Endothelial cell of umbilical vein (primary cell): ENCODE results near the gene NOL6. TPM values are rescaled to one million over a fixed set of nuclear protein-coding genes. Genes with fewer than 3 reads are reported as not detected.

Experiments
- BruUV-seq: library from RNA; stranded (reverse); fragments of 400-500 nt; replicated peaks from 2 replicates; lab custom pipeline; 2021; lab: Mats Ljungman, UMichigan
- CTCF ChIA-PET: fragments of 300-600, 350-600 bp; sonication (Branson Sonifier 250); formaldehyde crosslinking; loops from one replicate; lab custom pipeline; 2021; ENCODE audit warnings: antibody characterized with exemption, inconsistent platforms; lab: Charles Lee
- POLR2A ChIA-PET: fragments of 300-600, 350-600 bp; sonication (Branson Sonifier 250); formaldehyde crosslinking; loops from one replicate; lab custom pipeline; 2021; ENCODE audit warnings: antibody characterized with exemption, inconsistent platforms; lab: Charles Lee
- DNase-seq: peaks from one replicate; pipeline ENCODE4 v3.0.0-alpha.2; 2011; ENCODE audit warnings: low read depth, low spot score
- FAIRE-seq: peaks from 2 replicates; lab custom pipeline; 2011; peaks lifted over from hg19 to GRCh38; lab: Jason Lieb, UNC
- H2AFZ ChIP-seq: 2 replicates; pipeline ENCODE4 v1.6.0; 2012; ENCODE audit warnings: low read depth, low read length, control low read depth, inconsistent platforms
- H3K27ac ChIP-seq: 2 replicates; pipeline ENCODE4 v1.5.1; 2011; ENCODE audit warnings: low read depth, mild to moderate bottlenecking, control low read depth, low read length, moderate library complexity; ENCODE audit not compliant: insufficient read depth
- H3K27me3 ChIP-seq, 2 experiments: 2 replicates each; pipeline versions ENCODE4 v1.6.0 to v1.6.1; 2011; ENCODE audit warnings: low read length in 2 of 2, mixed read lengths in 1 of 2; ENCODE audit not compliant: control insufficient read depth in 2 of 2, insufficient read depth in 2 of 2
- H3K36me3 ChIP-seq, 2 experiments: 2 replicates in 1 of 2; 3 replicates in 1 of 2; pipeline ENCODE4 v1.5.1; 2011; ENCODE audit warnings: low read length in 2 of 2, mild to moderate bottlenecking in 1 of 2, moderate library complexity in 1 of 2; ENCODE audit not compliant: control insufficient read depth in 2 of 2, insufficient read depth in 2 of 2; ENCODE audit errors: extremely low read depth in 1 of 2
- H3K4me1 ChIP-seq: 3 replicates; pipeline ENCODE4 v1.5.1; 2011; ENCODE audit warnings: mild to moderate bottlenecking, low read length; ENCODE audit not compliant: control insufficient read depth, insufficient read depth; ENCODE audit errors: extremely low read depth
- H3K4me2 ChIP-seq: 2 replicates; pipeline ENCODE4 v1.6.1; 2011; ENCODE audit warnings: low read length, control low read depth, mixed read lengths; ENCODE audit not compliant: insufficient read depth
- H3K4me3 ChIP-seq, 3 experiments: fragments of 200-600 bp in 1 of 3; sonication (generic), shearing (Covaris generic) in 1 of 3; replicated peaks in 1 of 3; 2 replicates each; pipeline ENCODE4 v1.5.1; 2011 to 2016; ENCODE audit warnings: control low read depth in 3 of 3, low read length in 3 of 3, mild to moderate bottlenecking in 2 of 3, inconsistent platforms in 1 of 3, low read depth in 1 of 3, moderate library complexity in 1 of 3; ENCODE audit not compliant: insufficient read depth in 1 of 3
- H3K79me2 ChIP-seq: 2 replicates; pipeline ENCODE4 v1.6.0; 2012; ENCODE audit warnings: low read length, inconsistent platforms; ENCODE audit not compliant: control insufficient read depth, insufficient read depth
- H3K9ac ChIP-seq: replicated peaks from 2 replicates; pipeline ENCODE3; 2011; ENCODE audit warnings: low read length, control low read depth; ENCODE audit not compliant: insufficient read depth; ENCODE audit errors: extremely low read depth
- H3K9me1 ChIP-seq: replicated peaks from 3 replicates; pipeline ENCODE4 v1.6.0; 2011; ENCODE audit warnings: mild to moderate bottlenecking, low read length; ENCODE audit not compliant: control insufficient read depth, insufficient read depth; ENCODE audit errors: extremely low read depth
- H3K9me3 ChIP-seq: replicated peaks from 2 replicates; pipeline ENCODE4 v1.5.1; 2012; ENCODE audit warnings: low read length, inconsistent platforms; ENCODE audit not compliant: control insufficient read depth, insufficient read depth
- H4K20me1 ChIP-seq: replicated peaks from 2 replicates; pipeline ENCODE3; 2011; ENCODE audit warnings: mild to moderate bottlenecking, low read length; ENCODE audit not compliant: control insufficient read depth, insufficient read depth; ENCODE audit errors: extremely low read depth
- EZH2 ChIP-seq: IDR thresholded peaks from 2 replicates; pipeline ENCODE4 v1.6.1; 2012; ENCODE audit warnings: borderline replicate concordance, low read depth, mild to moderate bottlenecking, moderate library complexity, low read length, inconsistent platforms; ENCODE audit not compliant: severe bottlenecking
- FOS ChIP-seq: IDR thresholded peaks from 2 replicates; pipeline ENCODE4 v1.6.1; 2011; ENCODE audit warnings: mild to moderate bottlenecking, low read length, moderate library complexity, borderline replicate concordance; ENCODE audit not compliant: insufficient read depth
- GATA2 ChIP-seq: IDR thresholded peaks from 2 replicates; pipeline ENCODE4 v1.7.0; 2011; ENCODE audit warnings: low read depth, mild to moderate bottlenecking, moderate library complexity, mixed read lengths, low read length; ENCODE audit not compliant: insufficient read length, insufficient read depth
- JUN ChIP-seq: IDR thresholded peaks from 2 replicates; pipeline ENCODE4 v1.6.1; 2011; ENCODE audit warnings: borderline replicate concordance, low read depth; ENCODE audit not compliant: insufficient read length, insufficient read depth
- MYC ChIP-seq: IDR thresholded peaks from one replicate; pipeline ENCODE4 v1.6.1; 2011; ENCODE audit warnings: mild to moderate bottlenecking, low read depth, low read length
- POLR2A ChIP-seq: IDR thresholded peaks from 2 replicates; pipeline ENCODE4 v1.6.1; 2012; ENCODE audit warnings: low read depth, mild to moderate bottlenecking, control low read depth, low read length
- POLR2AphosphoS5 ChIP-seq: IDR thresholded peaks from 2 replicates; pipeline ENCODE4 v1.6.1; 2012; ENCODE audit warnings: low read depth, mild to moderate bottlenecking, control low read depth, low read length, moderate library complexity; ENCODE audit not compliant: insufficient read depth
- dilution Hi-C: fragments of 300-500 bp; cut with MboI; formaldehyde crosslinking; loops from one replicate; pipeline ENCODE4 v1.15.0; 2019; ENCODE audit warnings: low sequenced_read_pairs; ENCODE audit not compliant: extremely low pct_ligation_motif_present
- intact Hi-C: fragments of 100-400 bp; cut with micrococcal nuclease; formaldehyde crosslinking; loops from one replicate; pipeline ENCODE4 v1.10.0; 2022
- polyA plus RNA-seq, 4 experiments: library from polyadenylated mRNA; depleted of rRNA in 3 of 4; stranded (reverse) in 3 of 4; unstranded in 1 of 4; fragments of >200 nt; gene quantifications; 2 replicates each; pipeline versions ENCODE4 v1.2.1 to v1.2.3, GENCODE V29; 2011 to 2012; ENCODE audit warnings: missing spikeins in 1 of 4
- total RNA-seq: library from RNA; stranded (reverse); gene quantifications from 2 replicates; pipeline ENCODE4 v1.2.3, GENCODE V29; 2021
- TF ChIP-seq, protein P1 (sequence below): IDR thresholded peaks from 2 replicates; pipeline ENCODE4 v1.6.1; 2011; ENCODE audit not compliant: insufficient read depth, insufficient read length
- TF ChIP-seq, protein P2 (sequence below), 2 donors: IDR thresholded peaks; 1 replicate in 1 of 2; 2 replicates in 1 of 2; pipeline ENCODE4 v1.5.1; 2011; ENCODE audit warnings: low read length in 2 of 2, mild to moderate bottlenecking in 2 of 2, moderate library complexity in 2 of 2, control low read depth in 1 of 2, inconsistent platforms in 1 of 2, low read depth in 1 of 2; ENCODE audit not compliant: insufficient read depth in 1 of 2; ENCODE audit errors: extremely low read depth in 1 of 2

NOL6 gene
- total and polyA plus RNA-seq, 2 donors (not counting 3 experiments of a cell fraction or from before 2014, with no cell fraction given): 35.7 to 45.1 TPM

DNA sequence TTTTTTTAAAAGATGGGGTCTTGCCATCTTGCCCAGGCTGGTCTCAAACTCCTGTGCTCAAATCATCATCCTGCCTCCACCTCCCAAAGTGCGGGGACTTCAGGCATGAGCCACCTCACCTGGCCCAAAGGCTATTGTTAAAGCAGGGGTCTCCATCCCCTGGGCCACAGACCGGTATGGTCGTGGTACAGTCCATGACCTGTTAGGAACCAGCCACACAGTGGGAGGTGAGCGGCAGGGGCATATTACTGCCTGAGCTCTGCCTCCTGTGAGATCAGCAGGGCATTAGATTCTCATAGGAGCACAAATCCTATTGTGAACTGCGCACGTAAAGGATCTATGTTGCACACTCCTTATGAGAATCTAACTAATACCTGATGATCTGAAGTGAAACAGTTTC, 7.3 kb upstream of the NOL6 start:
- POLR2A ChIA-PET: interaction anchor here (1.3 kb wide), 1 partner anchor 29 kb away, joined by 3 read pairs; no protein-coding TSS in a partner anchor
- Histone ChIP-seq H3K27ac (no peak overlapping the region), H3K9me1 (no peaks in the 10 kb centered on the region), H3K4me3 (no peak overlapping the region), H3K27me3 (no peaks in the 10 kb centered on the region), H3K4me1 (no peaks in the 10 kb centered on the region), H3K4me2 (no peak overlapping the region), H3K36me3 (no peaks in the 10 kb centered on the region), H3K9ac (no peak overlapping the region), H3K79me2 (no peaks in the 10 kb centered on the region), H3K9me3 (no peaks in the 10 kb centered on the region), H4K20me1 (no peaks in the 10 kb centered on the region), H2AFZ (no peak overlapping the region)
- DNase-seq (no peak), FAIRE-seq (no peak)
- intact Hi-C loops (no loop called here), dilution Hi-C loops (no loop called here)
- TF ChIP-seq POLR2AphosphoS5 (no peak), FOS (no peak), GATA2 (no peak), EZH2 (no peak), JUN (no peak), POLR2A (no peak), MYC (no peak)
- TF ChIP-seq, protein P1, sequence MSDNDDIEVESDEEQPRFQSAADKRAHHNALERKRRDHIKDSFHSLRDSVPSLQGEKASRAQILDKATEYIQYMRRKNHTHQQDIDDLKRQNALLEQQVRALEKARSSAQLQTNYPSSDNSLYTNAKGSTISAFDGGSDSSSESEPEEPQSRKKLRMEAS: no peak
- TF ChIP-seq, protein P2, sequence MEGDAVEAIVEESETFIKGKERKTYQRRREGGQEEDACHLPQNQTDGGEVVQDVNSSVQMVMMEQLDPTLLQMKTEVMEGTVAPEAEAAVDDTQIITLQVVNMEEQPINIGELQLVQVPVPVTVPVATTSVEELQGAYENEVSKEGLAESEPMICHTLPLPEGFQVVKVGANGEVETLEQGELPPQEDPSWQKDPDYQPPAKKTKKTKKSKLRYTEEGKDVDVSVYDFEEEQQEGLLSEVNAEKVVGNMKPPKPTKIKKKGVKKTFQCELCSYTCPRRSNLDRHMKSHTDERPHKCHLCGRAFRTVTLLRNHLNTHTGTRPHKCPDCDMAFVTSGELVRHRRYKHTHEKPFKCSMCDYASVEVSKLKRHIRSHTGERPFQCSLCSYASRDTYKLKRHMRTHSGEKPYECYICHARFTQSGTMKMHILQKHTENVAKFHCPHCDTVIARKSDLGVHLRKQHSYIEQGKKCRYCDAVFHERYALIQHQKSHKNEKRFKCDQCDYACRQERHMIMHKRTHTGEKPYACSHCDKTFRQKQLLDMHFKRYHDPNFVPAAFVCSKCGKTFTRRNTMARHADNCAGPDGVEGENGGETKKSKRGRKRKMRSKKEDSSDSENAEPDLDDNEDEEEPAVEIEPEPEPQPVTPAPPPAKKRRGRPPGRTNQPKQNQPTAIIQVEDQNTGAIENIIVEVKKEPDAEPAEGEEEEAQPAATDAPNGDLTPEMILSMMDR (IDR thresholded peaks at IDR 0.05; ENCODE audit: extremely low read depth in 1 of 2, insufficient read depth in 1 of 2, low read depth in 1 of 2, low read length in 2 of 2): no peak
- no TSS peak for BruUV-seq
- CTCF ChIA-PET: interaction anchor here (1.0 to 1.6 kb wide), 3 partner anchors 28 to 36 kb away, joined by 3 to 5 read pairs (median 4); no protein-coding TSS in a partner anchor
